Brain microvascular endothelial cell (primary cell): ENCODE measurements around the gene HS6ST3.

Experiments used
- DNase-seq: peaks from one replicate; pipeline ENCODE4 v3.0.0-alpha.2; 2020
- H3K27ac ChIP-seq: fragments of 250-450 bp; sonication (Bioruptor Pico); 2 replicates; pipeline ENCODE4 v1.5.1; 2020; ENCODE audit warnings: mild to moderate bottlenecking, moderate library complexity
- H3K27me3 ChIP-seq: fragments of 250-450 bp; sonication (Bioruptor Pico); replicated peaks from 2 replicates; pipeline ENCODE4 v1.5.1; 2020; ENCODE audit warnings: mild to moderate bottlenecking
- H3K36me3 ChIP-seq: fragments of 250-450 bp; sonication (Bioruptor Pico); replicated peaks from 2 replicates; pipeline ENCODE4 v1.5.1; 2020; ENCODE audit warnings: mild to moderate bottlenecking
- H3K4me3 ChIP-seq: 2 replicates; pipeline ENCODE4 v1.5.1; 2011; ENCODE audit warnings: low read depth, mild to moderate bottlenecking, control low read depth, low read length, moderate library complexity
- CTCF ChIP-seq: IDR thresholded peaks from 2 replicates; pipeline ENCODE4 v1.5.1; 2011; ENCODE audit warnings: low read depth, mild to moderate bottlenecking, moderate library complexity, low read length, control low read depth, inconsistent platforms; ENCODE audit errors: missing control alignments
- in situ Hi-C: cut with HindIII; loops from 2 replicates; pipeline ENCODE4 v1.10.0; 2017; ENCODE audit warnings: low sequenced_read_pairs, low pct_ligation_motif_present

Gene HS6ST3

GRCh38 chr13:96377835-96378234 lies 287.9 kb downstream of the HS6ST3 start:
- TF ChIP-seq CTCF = no peak
- in situ Hi-C loops = no loop called here
- Histone ChIP-seq H3K27me3 (no peaks in the 10 kb centered on the region), H3K36me3 (no peaks in the 10 kb centered on the region), H3K27ac (no peak overlapping the region), H3K4me3 (no peak overlapping the region)
- no peak for DNase-seq

GRCh38 chr13:96379967-96380366 lies 290.1 kb downstream of the HS6ST3 start:
- no peak for TF ChIP-seq CTCF
- H3K4me3 ChIP-seq = no peak overlapping the region
- H3K27ac ChIP-seq = no peak overlapping the region
- H3K27me3 ChIP-seq = no peaks in the 10 kb centered on the region
- no peak for DNase-seq
- no peaks in the 10 kb centered on the region for H3K36me3 ChIP-seq
- in situ Hi-C loops = no loop called here

GRCh38 chr13:96381681-96382080 lies 291.8 kb downstream of the HS6ST3 start:
- DNase-seq = no peak
- Histone ChIP-seq H3K36me3 (no peaks in the 10 kb centered on the region), H3K27me3 (no peaks in the 10 kb centered on the region), H3K27ac (no peak overlapping the region), H3K4me3 (no peak overlapping the region)
- in situ Hi-C loops = no loop called here
- TF ChIP-seq CTCF = no peak

GRCh38 chr13:96388598-96388997 lies 298.7 kb downstream of the HS6ST3 start:
- Histone ChIP-seq H3K27ac (no peak overlapping the region), H3K4me3 (no peak overlapping the region), H3K36me3 (no peaks in the 10 kb centered on the region), H3K27me3 (no peaks in the 10 kb centered on the region)
- no peak for DNase-seq
- no peak for TF ChIP-seq CTCF
- in situ Hi-C loops = no loop called here

- no peak for TF ChIP-seq CTCF
- Histone ChIP-seq H3K27me3 (no peaks in the 10 kb centered on the region), H3K36me3 (no peaks in the 10 kb centered on the region), H3K4me3 (no peak overlapping the region), H3K27ac (no peak overlapping the region)
- in situ Hi-C loops = no loop called here
- DNase-seq = no peak
Observed at GRCh38 chr13:96391606-96392005, 301.7 kb downstream of the HS6ST3 start.

- in situ Hi-C loops = no loop called here
- no peak for TF ChIP-seq CTCF
- Histone ChIP-seq H3K27me3 (no peaks in the 10 kb centered on the region), H3K27ac (no peak overlapping the region), H3K36me3 (no peaks in the 10 kb centered on the region), H3K4me3 (no peak overlapping the region)
- no peak for DNase-seq
Observed at GRCh38 chr13:96397807-96398206, 307.9 kb downstream of the HS6ST3 start.
